NT2/D1 (cell line): Measurements from ENCODE around the gene INMT.
A peak's percentile ranks its signal among the peaks of the same experiment; 100 is the strongest.

Experiments used
- DNase-seq: peaks from one replicate; pipeline ENCODE4 v3.0.0-alpha.2; 2011; ENCODE audit warnings: low read depth, low spot score
- H3K27me3 ChIP-seq: 2 replicates; pipeline ENCODE4 v1.6.0; 2011; ENCODE audit warnings: mild to moderate bottlenecking; ENCODE audit not compliant: insufficient read length, insufficient read depth
- H3K36me3 ChIP-seq: 2 replicates; pipeline ENCODE4 v1.6.1; 2011; ENCODE audit warnings: mild to moderate bottlenecking, low read length, mixed read lengths; ENCODE audit not compliant: insufficient read depth, insufficient read length
- H3K4me1 ChIP-seq: 2 replicates; pipeline ENCODE4 v1.5.1; 2011; ENCODE audit not compliant: insufficient read depth, insufficient read length
- H3K4me3 ChIP-seq: 2 replicates; pipeline ENCODE4 v1.5.1; 2011; ENCODE audit warnings: low read depth; ENCODE audit not compliant: insufficient read length
- H3K9ac ChIP-seq: 2 replicates; pipeline ENCODE4 v1.6.0; 2011; ENCODE audit warnings: low read depth; ENCODE audit not compliant: insufficient read length
- H3K9me3 ChIP-seq: 2 replicates; pipeline ENCODE4 v1.5.1; 2011; ENCODE audit warnings: mild to moderate bottlenecking, low read length; ENCODE audit not compliant: insufficient read depth
- SUZ12 ChIP-seq: IDR thresholded peaks from 2 replicates; pipeline ENCODE4 v1.6.1; 2011; ENCODE audit not compliant: insufficient read length, insufficient read depth; ENCODE audit errors: extremely low read depth
- YY1 ChIP-seq: IDR thresholded peaks from 2 replicates; pipeline ENCODE4 v1.6.1; 2011; ENCODE audit not compliant: insufficient read length, insufficient read depth
- ZNF274 ChIP-seq: IDR thresholded peaks from 2 replicates; pipeline ENCODE4 v1.6.1; 2011; ENCODE audit warnings: mild to moderate bottlenecking, low read depth, low read length

INMT gene

GRCh38 chr7:30727061-30727945 lies 24.6 kb upstream of the INMT start:
- no peak overlapping the region for H3K4me3 ChIP-seq

GRCh38 chr7:30728591-30729100 lies 23.3 kb upstream of the INMT start:
- H3K9ac ChIP-seq: no peak overlapping the region
- H3K27me3 ChIP-seq: no peaks in the 10 kb centered on the region

More at GRCh38 chr7:30727061-30727945, 24.6 kb upstream of the INMT start:
- H3K9me3 ChIP-seq: no peaks in the 10 kb centered on the region
- H3K27me3 ChIP-seq: no peaks in the 10 kb centered on the region
- H3K9ac ChIP-seq: no peak overlapping the region
- TF ChIP-seq SUZ12: no peak
- no peaks in the 10 kb centered on the region for H3K36me3 ChIP-seq
- peaks cover 15% of the 10 kb centered on the region for H3K4me1 ChIP-seq
- DNase-seq: peak; percentile 75

GRCh38 chr7:30729642-30730041 lies 22.3 kb upstream of the INMT start:
- Histone ChIP-seq H3K27me3 (no peaks in the 10 kb centered on the region), H3K4me3 (no peak overlapping the region), H3K36me3 (no peaks in the 10 kb centered on the region), H3K4me1 (peaks cover 18% of the 10 kb centered on the region), H3K9me3 (no peaks in the 10 kb centered on the region), H3K9ac (no peak overlapping the region)
- no peak for DNase-seq
- TF ChIP-seq YY1: no peak
- no peak for TF ChIP-seq ZNF274
- no peak for TF ChIP-seq SUZ12

More at GRCh38 chr7:30728591-30729100, 23.3 kb upstream of the INMT start:
- Histone ChIP-seq H3K4me1 (peaks cover 15% of the 10 kb centered on the region), H3K36me3 (no peaks in the 10 kb centered on the region), H3K9me3 (no peaks in the 10 kb centered on the region), H3K4me3 (no peak overlapping the region)
- TF ChIP-seq YY1: no peak
- TF ChIP-seq SUZ12: no peak
- TF ChIP-seq ZNF274: no peak
- no peak for DNase-seq

GRCh38 chr7:30730097-30730496 lies 21.8 kb upstream of the INMT start:
- Histone ChIP-seq H3K9me3 (no peaks in the 10 kb centered on the region), H3K4me1 (peaks cover 19% of the 10 kb centered on the region), H3K9ac (no peak overlapping the region), H3K4me3 (no peak overlapping the region), H3K27me3 (no peaks in the 10 kb centered on the region), H3K36me3 (no peaks in the 10 kb centered on the region)
- no peak for DNase-seq
- no peak for TF ChIP-seq YY1
- TF ChIP-seq SUZ12: no peak
- no peak for TF ChIP-seq ZNF274

GRCh38 chr7:30730996-30731395 lies 20.9 kb upstream of the INMT start:
- Histone ChIP-seq H3K4me3 (no peak overlapping the region), H3K9me3 (peaks cover 8% of the 10 kb centered on the region; the same call in 1 of the 2 replicates), H3K36me3 (no peaks in the 10 kb centered on the region), H3K9ac (no peak overlapping the region), H3K4me1 (peaks cover 19% of the 10 kb centered on the region), H3K27me3 (no peaks in the 10 kb centered on the region)
- DNase-seq: no peak
- TF ChIP-seq ZNF274 (no peak), SUZ12 (no peak), YY1 (no peak)

GRCh38 chr7:30731581-30731980 lies 20.4 kb upstream of the INMT start:
- Histone ChIP-seq H3K36me3 (no peaks in the 10 kb centered on the region), H3K4me1 (peaks cover 15% of the 10 kb centered on the region), H3K27me3 (no peaks in the 10 kb centered on the region), H3K9me3 (peaks cover 8% of the 10 kb centered on the region; the same call in 1 of the 2 replicates), H3K9ac (no peak overlapping the region), H3K4me3 (no peak overlapping the region)
- no peak for DNase-seq
- TF ChIP-seq SUZ12 (no peak), YY1 (no peak), ZNF274 (no peak)

- Histone ChIP-seq H3K4me1 (peaks cover 9% of the 10 kb centered on the region), H3K4me3 (no peak overlapping the region), H3K9me3 (peaks cover 8% of the 10 kb centered on the region; the same call in 1 of the 2 replicates), H3K36me3 (no peaks in the 10 kb centered on the region), H3K27me3 (no peaks in the 10 kb centered on the region), H3K9ac (no peak overlapping the region)
- TF ChIP-seq YY1 (no peak), ZNF274 (no peak), SUZ12 (no peak)
- no peak for DNase-seq
These were observed 19.3 kb upstream of the INMT start for GRCh38 chr7:30732606-30733005.

- Histone ChIP-seq H3K4me3 (no peak overlapping the region), H3K9ac (no peak overlapping the region), H3K27me3 (no peaks in the 10 kb centered on the region), H3K4me1 (peaks cover 7% of the 10 kb centered on the region), H3K36me3 (no peaks in the 10 kb centered on the region), H3K9me3 (peaks cover 8% of the 10 kb centered on the region; the same call in 1 of the 2 replicates)
- no peak for TF ChIP-seq YY1
- no peak for TF ChIP-seq SUZ12
- TF ChIP-seq ZNF274: no peak
- DNase-seq: no peak
These were observed 18.7 kb upstream of the INMT start for GRCh38 chr7:30733216-30733615.
